Neural crest cell (in vitro differentiated cells): ENCODE data around the gene DEUP1. TPM values are rescaled to one million over a fixed set of nuclear protein-coding genes. Genes with fewer than 3 reads are reported as not detected.
"Not testable (repeated sequence)": the region's sequence is repeated elsewhere in the genome, so short reads cannot be mapped to it uniquely, and the experiment has no call there.

ENCODE experiments used
- DNase-seq: peaks from one replicate; pipeline ENCODE4 v3.0.0; 2021; ENCODE audit warnings: low read depth, mixed read lengths, low spot score
- H3K27ac Mint-ChIP-seq: one replicate; pipeline ENCODE4 v1.8.0; 2021; ENCODE audit warnings: mild to moderate bottlenecking, mixed read lengths; ENCODE audit not compliant: unreplicated experiment
- H3K27me3 Mint-ChIP-seq: 2 replicates; pipeline ENCODE4 v1.8.0; 2021; ENCODE audit warnings: low read depth, mild to moderate bottlenecking, mixed read lengths
- H3K36me3 Mint-ChIP-seq: 2 replicates; pipeline ENCODE4 v1.8.0; 2021; ENCODE audit warnings: low read depth, mild to moderate bottlenecking, mixed read lengths
- H3K4me1 Mint-ChIP-seq: 2 replicates; pipeline ENCODE4 v1.8.0; 2021; ENCODE audit warnings: mixed read lengths
- H3K4me3 Mint-ChIP-seq: one replicate; pipeline ENCODE4 v1.8.0; 2021; ENCODE audit warnings: mild to moderate bottlenecking, mixed read lengths
- H3K9me3 Mint-ChIP-seq: 2 replicates; pipeline ENCODE4 v1.8.0; 2021; ENCODE audit warnings: mixed read lengths
- CTCF ChIP-seq: fragments of 200-600 bp; sonication (generic); conservative IDR thresholded peaks from 2 replicates; pipeline ENCODE4 v1.5.0; 2021; ENCODE audit warnings: antibody characterized with exemption, mild to moderate bottlenecking
- total RNA-seq: library from RNA; stranded (reverse); gene quantifications from 2 replicates; pipeline ENCODE4 v1.2.1, GENCODE V29; 2021

The DEUP1 gene
- total RNA-seq, 1 donor from 2014 or later, result 0.70 TPM

- no peak for DNase-seq
- H3K4me1 Mint-ChIP-seq, result peaks cover 43% of the 10 kb centered on the region
- H3K36me3 Mint-ChIP-seq, result no peaks in the 10 kb centered on the region
- H3K27me3 Mint-ChIP-seq, result no peaks in the 10 kb centered on the region
- H3K9me3 Mint-ChIP-seq, result peaks cover 3% of the 10 kb centered on the region
- no peak overlapping the region for H3K4me3 Mint-ChIP-seq
- no peak overlapping the region for H3K27ac Mint-ChIP-seq
- no peak for TF ChIP-seq CTCF
Measured at GRCh38 chr11:93289782-93290463, 40.6 kb upstream of the DEUP1 start.

GRCh38 chr11:93291110-93291509 is 39.4 kb upstream of the DEUP1 start:
- Mint-ChIP-seq H3K4me3 (no peak overlapping the region), H3K36me3 (no peaks in the 10 kb centered on the region), H3K4me1 (peaks cover 49% of the 10 kb centered on the region), H3K9me3 (peaks cover 3% of the 10 kb centered on the region), H3K27ac (peak overlapping the region; percentile 0), H3K27me3 (no peaks in the 10 kb centered on the region)
- no peak for TF ChIP-seq CTCF
- DNase-seq, result no peak

GRCh38 chr11:93291898-93292297 is 38.6 kb upstream of the DEUP1 start:
- Mint-ChIP-seq H3K27ac (peak overlapping the region; percentile 60), H3K9me3 (peaks cover 1% of the 10 kb centered on the region), H3K27me3 (no peaks in the 10 kb centered on the region), H3K4me3 (peak overlapping the region; percentile 28), H3K36me3 (no peaks in the 10 kb centered on the region), H3K4me1 (peaks cover 51% of the 10 kb centered on the region)
- no peak for TF ChIP-seq CTCF
- no peak for DNase-seq

DNA sequence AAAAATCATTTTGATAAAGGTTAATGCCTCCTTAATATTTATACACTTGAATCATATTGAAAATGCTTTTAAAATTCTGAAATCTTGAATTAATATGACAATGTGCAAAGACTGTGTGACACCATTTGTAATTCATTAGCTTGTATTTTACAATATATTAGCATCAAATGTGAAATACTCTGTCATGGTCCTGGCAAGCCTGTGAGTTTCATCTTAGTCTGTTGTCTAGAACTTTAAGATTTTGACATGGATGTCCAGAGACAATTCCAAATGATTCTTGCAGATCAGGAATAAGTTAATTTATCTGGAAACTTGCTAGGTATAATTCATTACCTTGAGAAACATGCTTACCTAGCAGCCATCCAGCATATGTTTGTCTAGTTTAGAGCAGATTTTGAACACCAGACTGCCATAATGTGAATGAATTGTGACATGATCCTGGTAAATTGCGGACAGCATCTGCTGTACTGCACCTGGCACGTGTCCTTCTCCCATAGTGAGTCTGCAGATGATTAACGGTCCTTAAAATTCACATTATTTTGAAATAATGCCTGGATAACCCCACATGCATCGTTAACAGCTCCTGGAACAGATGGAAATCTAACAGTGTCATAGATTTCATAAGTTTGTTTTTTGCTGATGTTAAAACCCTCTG is 34.5 kb upstream of the DEUP1 start:
- H3K4me3 Mint-ChIP-seq, result no peak overlapping the region
- no peak for TF ChIP-seq CTCF

GRCh38 chr11:93303689-93304088 is 26.9 kb upstream of the DEUP1 start:
- DNase-seq, result no peak
- no peak for TF ChIP-seq CTCF
- H3K27me3 Mint-ChIP-seq, result no peaks in the 10 kb centered on the region
- H3K27ac Mint-ChIP-seq, result no peak overlapping the region
- H3K36me3 Mint-ChIP-seq, result peaks cover 7% of the 10 kb centered on the region
- no peaks in the 10 kb centered on the region for H3K4me1 Mint-ChIP-seq
- peaks cover under 1% of the 10 kb centered on the region for H3K9me3 Mint-ChIP-seq
- no peak overlapping the region for H3K4me3 Mint-ChIP-seq

More for the DNA sequence above, 34.5 kb upstream of the DEUP1 start:
- no peak overlapping the region for H3K27ac Mint-ChIP-seq
- H3K9me3 Mint-ChIP-seq, result no peaks in the 10 kb centered on the region
- H3K27me3 Mint-ChIP-seq, result no peaks in the 10 kb centered on the region
- H3K36me3 Mint-ChIP-seq, result no peaks in the 10 kb centered on the region
- H3K4me1 Mint-ChIP-seq, result peaks cover 44% of the 10 kb centered on the region
- no peak for DNase-seq

DNA sequence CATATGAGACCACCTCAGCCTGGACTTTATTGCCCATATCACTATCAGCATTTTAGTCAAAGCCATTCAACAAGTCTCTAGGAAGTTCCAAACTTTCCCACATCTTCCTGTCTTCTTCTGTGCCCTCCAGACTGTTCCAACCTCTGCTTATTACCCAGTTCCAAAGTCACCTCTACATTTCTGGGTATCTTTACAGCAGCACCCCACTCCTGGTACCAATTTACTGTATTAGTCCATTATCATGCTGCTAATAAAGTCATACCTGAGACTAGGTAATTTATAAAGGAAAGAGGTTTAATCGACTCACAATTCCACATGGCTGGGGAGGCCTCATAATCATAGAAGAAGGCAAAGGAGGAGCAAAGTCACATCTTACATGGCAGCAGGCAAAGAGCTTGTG is 16.1 kb upstream of the DEUP1 start:
- not testable (repeated sequence) for H3K27ac Mint-ChIP-seq, H3K4me1 Mint-ChIP-seq, DNase-seq, H3K4me3 Mint-ChIP-seq, H3K27me3 Mint-ChIP-seq
- Mint-ChIP-seq H3K9me3 (peaks cover 27% of the 10 kb centered on the region), H3K36me3 (peaks cover 26% of the 10 kb centered on the region)
